Neural progenitor cell (in vitro differentiated cells): ENCODE results near the gene EXOC8.

Experiments
- CTCF ChIP-seq: fragments of 200-600 bp; sonication (generic); IDR thresholded peaks from 2 replicates; pipeline ENCODE4 v1.5.1; 2017; ENCODE audit warnings: antibody characterized with exemption, mild to moderate bottlenecking
- EZH2 ChIP-seq: fragments of 200-600 bp; sonication (generic); IDR thresholded peaks from 2 replicates; pipeline ENCODE4 v1.6.1; 2017; ENCODE audit warnings: antibody characterized with exemption, mild to moderate bottlenecking, moderate library complexity

GRCh38 chr1:231376101-231376500 is 38.4 kb upstream of the EXOC8 start:
- TF ChIP-seq EZH2 (no peak), CTCF (no peak)
